ENCODE data around the gene OSBPL8.

DNA sequence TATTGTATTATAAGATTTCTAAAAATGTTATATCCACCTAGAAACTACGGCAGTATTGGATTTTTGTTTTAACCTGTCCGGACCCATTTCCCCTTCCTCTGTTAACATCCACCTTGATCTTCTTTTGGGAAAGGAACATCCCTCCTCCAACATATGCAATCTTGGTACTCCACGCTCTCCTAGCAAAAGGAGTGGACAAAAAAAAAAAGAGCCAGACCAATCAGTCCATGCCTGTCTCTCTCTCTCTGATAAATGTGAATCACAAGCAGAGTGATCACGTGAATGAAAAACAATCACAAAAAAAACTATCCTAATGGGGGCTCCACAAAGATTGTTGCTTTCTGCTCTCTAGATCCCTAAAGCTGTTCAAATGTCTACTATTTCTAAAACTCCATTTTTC, 27.1 kb downstream of the OSBPL8 start:
- TF ChIP-seq POLR2AphosphoS5 (IDR thresholded peaks at IDR 0.05; ENCODE audit: low read depth, low read length) (no peak), TAF1 (IDR thresholded peaks at IDR 0.05; ENCODE audit: low read depth, low read length) (no peak), POLR2A (IDR thresholded peaks at IDR 0.05; ENCODE audit: low read depth, low read length) (no peak), SPI1 (IDR thresholded peaks at IDR 0.05; ENCODE audit: low read depth, low read length) (no peak), POU2F2 (IDR thresholded peaks at IDR 0.05; ENCODE audit: low read depth, low read length) (no peak), PAX5 (IDR thresholded peaks at IDR 0.05; ENCODE audit: insufficient read depth, low read length, severe bottlenecking) (no peak)

Measured in GM12891 (cell line).